ENCODE data around the gene CRLF2. TPM values are rescaled to one million over a fixed set of nuclear protein-coding genes. Genes with fewer than 3 reads are reported as not detected.

CRLF2 gene
- total RNA-seq, 1 experiment from 2014 or later: not detected

GRCh38 chrX:1213971-1214370 is 1.5 kb upstream of the CRLF2 start:
- DNase-seq (ENCODE audit: unreplicated experiment): no peak
- Mint-ChIP-seq H3K27ac (ENCODE audit: low read depth, unreplicated experiment) (no peak overlapping the region), H3K9me3 (ENCODE audit: unreplicated experiment) (peaks cover 19% of the 10 kb centered on the region), H3K27me3 (ENCODE audit: insufficient read depth, unreplicated experiment) (no peaks in the 10 kb centered on the region), H3K36me3 (ENCODE audit: insufficient read depth, unreplicated experiment) (no peaks in the 10 kb centered on the region), H3K4me1 (ENCODE audit: insufficient read depth, unreplicated experiment) (no peaks in the 10 kb centered on the region), H3K4me3 (ENCODE audit: unreplicated experiment) (no peak overlapping the region)
- no TSS peak for BruUV-seq (replicated peaks)
- intact Hi-C loops (cut with micrococcal nuclease): no loop called here
- CTCF ChIA-PET: no interaction called here
- POLR2A ChIA-PET: no interaction called here
- TF ChIP-seq CTCF (IDR thresholded peaks at IDR 0.05; ENCODE audit: unreplicated experiment): no peak

- H3K9me3 Mint-ChIP-seq (ENCODE audit: unreplicated experiment): peaks cover 19% of the 10 kb centered on the region
- intact Hi-C loops (cut with micrococcal nuclease): no loop called here
- H3K27ac Mint-ChIP-seq (ENCODE audit: low read depth, unreplicated experiment): no peak overlapping the region
- H3K36me3 Mint-ChIP-seq (ENCODE audit: insufficient read depth, unreplicated experiment): no peaks in the 10 kb centered on the region
- peaks cover 7% of the 10 kb centered on the region for H3K4me1 Mint-ChIP-seq (ENCODE audit: insufficient read depth, unreplicated experiment)
- no peak for DNase-seq (ENCODE audit: unreplicated experiment)
- no peaks in the 10 kb centered on the region for H3K27me3 Mint-ChIP-seq (ENCODE audit: insufficient read depth, unreplicated experiment)
- ChIA-PET CTCF (no interaction called here), POLR2A (no interaction called here)
- TF ChIP-seq CTCF (IDR thresholded peaks at IDR 0.05; ENCODE audit: unreplicated experiment): no peak
- no TSS peak for BruUV-seq (replicated peaks)
- H3K4me3 Mint-ChIP-seq (ENCODE audit: unreplicated experiment): no peak overlapping the region
These were observed 1.6 kb downstream of the CRLF2 start for GRCh38 chrX:1210844-1211243.

- Mint-ChIP-seq H3K4me1 (ENCODE audit: insufficient read depth, unreplicated experiment) (peaks cover 7% of the 10 kb centered on the region), H3K4me3 (ENCODE audit: unreplicated experiment) (no peak overlapping the region), H3K9me3 (ENCODE audit: unreplicated experiment) (peaks cover 19% of the 10 kb centered on the region), H3K36me3 (ENCODE audit: insufficient read depth, unreplicated experiment) (no peaks in the 10 kb centered on the region), H3K27ac (ENCODE audit: low read depth, unreplicated experiment) (peak overlapping the region; percentile 27), H3K27me3 (ENCODE audit: insufficient read depth, unreplicated experiment) (no peaks in the 10 kb centered on the region)
- ChIA-PET CTCF (no interaction called here), POLR2A (no interaction called here)
- intact Hi-C loops (cut with micrococcal nuclease): no loop called here
- no peak for TF ChIP-seq CTCF (IDR thresholded peaks at IDR 0.05; ENCODE audit: unreplicated experiment)
- DNase-seq (ENCODE audit: unreplicated experiment): no peak
- BruUV-seq (replicated peaks): no TSS peak
These were observed 4.9 kb downstream of the CRLF2 start for GRCh38 chrX:1207496-1208025.

GRCh38 chrX:1205681-1206611 is 6.5 kb downstream of the CRLF2 start:
- peak; percentile 3 for DNase-seq (ENCODE audit: unreplicated experiment)
- ChIA-PET CTCF (no interaction called here), POLR2A (no interaction called here)
- intact Hi-C loops (cut with micrococcal nuclease): loop anchor here (2.0 kb wide), 1 partner anchor 41 kb away; no protein-coding TSS in a partner anchor
- TF ChIP-seq CTCF (IDR thresholded peaks at IDR 0.05; ENCODE audit: unreplicated experiment): no peak
- Mint-ChIP-seq H3K27me3 (ENCODE audit: insufficient read depth, unreplicated experiment) (no peaks in the 10 kb centered on the region), H3K9me3 (ENCODE audit: unreplicated experiment) (peaks cover 7% of the 10 kb centered on the region), H3K4me1 (ENCODE audit: insufficient read depth, unreplicated experiment) (peaks cover 7% of the 10 kb centered on the region), H3K36me3 (ENCODE audit: insufficient read depth, unreplicated experiment) (no peaks in the 10 kb centered on the region), H3K4me3 (ENCODE audit: unreplicated experiment) (no peak overlapping the region), H3K27ac (ENCODE audit: low read depth, unreplicated experiment) (no peak overlapping the region)
- no TSS peak for BruUV-seq (replicated peaks)

Data from MCF 10A (cell line).